HepG2 (cell line): Measurements from ENCODE around the gene MAP3K5. TPM values are rescaled to one million over a fixed set of nuclear protein-coding genes. Genes with fewer than 3 reads are reported as not detected.

Experiments
- GABPA ChIP-seq, 2 experiments: IDR thresholded peaks; 2 replicates each; pipeline ENCODE4 v1.6.1; 2011 to 2016; ENCODE audit warnings: low read depth in 2 of 2, low read length in 1 of 2, missing biosample characterization in 1 of 2, missing genetic modification characterization in 1 of 2
- TARDBP ChIP-seq: sonication (generic); formaldehyde crosslinking; IDR thresholded peaks from 2 replicates; pipeline ENCODE4 v1.8.0; 2022; ENCODE audit warnings: mild to moderate bottlenecking, missing genetic modification reagents
- TGIF2 ChIP-seq: IDR thresholded peaks from 2 replicates; pipeline ENCODE4 v1.6.1; 2016; ENCODE audit warnings: control low read depth, missing compliant biosample characterization
- ZNF225 ChIP-seq: sonication (generic); formaldehyde crosslinking; IDR thresholded peaks from 2 replicates; pipeline ENCODE4 v1.4.0; 2020; ENCODE audit warnings: mild to moderate bottlenecking, missing genetic modification reagents
- ZNF672 ChIP-seq: sonication (generic); formaldehyde crosslinking; IDR thresholded peaks from 2 replicates; pipeline ENCODE4 v1.8.1; 2022; ENCODE audit warnings: missing genetic modification reagents
- ZNF772 ChIP-seq: sonication (generic); formaldehyde crosslinking; IDR thresholded peaks from 2 replicates; pipeline ENCODE4 v1.5.0; 2020; ENCODE audit warnings: mild to moderate bottlenecking, missing genetic modification reagents
- polyA plus RNA-seq, 8 experiments: library from polyadenylated mRNA; depleted of rRNA in 3 of 8; stranded (reverse) in 7 of 8; unstranded in 1 of 8; fragments of >200 nt; fragmentation: Illumina TruSeq in 4 of 8; extraction: Trizol in 4 of 8; gene quantifications; 2 replicates each; pipeline versions ENCODE4 v1.2.1 to v1.2.3, GENCODE V29; 2011 to 2016; ENCODE audit warnings: low read depth in 4 of 8, missing spikeins in 1 of 8, mixed read lengths in 1 of 8; ENCODE audit not compliant: insufficient read depth in 1 of 8
- total RNA-seq, 5 experiments: library from RNA; depleted of rRNA; stranded (reverse); fragments of >200 nt; fragmentation: Illumina TruSeq; extraction: Trizol; gene quantifications; 2 replicates each; pipeline ENCODE4 v1.2.3, GENCODE V29; 2016; ENCODE audit warnings: low read depth in 1 of 5
- TF ChIP-seq, protein P1 (sequence below): sonication (generic); formaldehyde crosslinking; IDR thresholded peaks from 2 replicates; pipeline ENCODE4 v1.4.0; 2020; ENCODE audit warnings: missing genetic modification reagents
- TF ChIP-seq, protein P2 (sequence below): sonication (generic); formaldehyde crosslinking; IDR thresholded peaks from 2 replicates; pipeline ENCODE4 v1.8.1; 2022; ENCODE audit warnings: low read depth, mild to moderate bottlenecking, missing genetic modification reagents
- TF ChIP-seq, protein P3 (sequence below): sonication (generic); formaldehyde crosslinking; IDR thresholded peaks from 2 replicates; pipeline ENCODE4 v1.4.0; 2020; ENCODE audit warnings: missing genetic modification reagents

MAP3K5 gene
- total and polyA plus RNA-seq, 2 of the 13 experiments (the other 11 are each of a cell fraction or from before 2014, with no cell fraction given) = not detected

DNA sequence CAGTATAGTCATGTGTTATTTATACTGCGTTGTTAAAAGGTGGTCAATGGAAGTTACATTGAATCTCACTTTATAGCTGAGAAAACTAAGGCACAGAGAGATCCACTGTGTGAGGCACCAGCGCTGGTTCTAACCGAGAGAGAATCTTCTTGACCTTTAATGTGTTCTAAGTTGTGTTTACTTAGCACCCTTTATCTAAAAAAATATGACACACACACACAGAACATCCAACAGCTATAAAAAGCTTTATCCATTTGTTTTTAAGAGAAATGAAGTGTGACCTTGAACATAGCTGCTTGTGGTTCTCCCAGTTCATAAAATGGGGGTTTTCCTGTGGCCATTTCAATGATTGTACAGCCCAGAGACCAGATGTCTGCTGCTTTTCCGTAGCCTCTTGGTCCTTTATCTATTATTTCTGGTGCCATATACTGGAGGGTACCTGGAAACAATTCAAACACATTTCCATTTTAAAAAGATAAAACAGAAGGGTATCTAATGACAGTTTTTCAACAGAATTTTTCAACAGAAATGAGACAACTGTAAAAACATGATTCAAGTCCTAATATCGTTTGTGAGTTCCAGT, 187.3 kb downstream of the MAP3K5 start (continued):
- TF ChIP-seq, protein P1, sequence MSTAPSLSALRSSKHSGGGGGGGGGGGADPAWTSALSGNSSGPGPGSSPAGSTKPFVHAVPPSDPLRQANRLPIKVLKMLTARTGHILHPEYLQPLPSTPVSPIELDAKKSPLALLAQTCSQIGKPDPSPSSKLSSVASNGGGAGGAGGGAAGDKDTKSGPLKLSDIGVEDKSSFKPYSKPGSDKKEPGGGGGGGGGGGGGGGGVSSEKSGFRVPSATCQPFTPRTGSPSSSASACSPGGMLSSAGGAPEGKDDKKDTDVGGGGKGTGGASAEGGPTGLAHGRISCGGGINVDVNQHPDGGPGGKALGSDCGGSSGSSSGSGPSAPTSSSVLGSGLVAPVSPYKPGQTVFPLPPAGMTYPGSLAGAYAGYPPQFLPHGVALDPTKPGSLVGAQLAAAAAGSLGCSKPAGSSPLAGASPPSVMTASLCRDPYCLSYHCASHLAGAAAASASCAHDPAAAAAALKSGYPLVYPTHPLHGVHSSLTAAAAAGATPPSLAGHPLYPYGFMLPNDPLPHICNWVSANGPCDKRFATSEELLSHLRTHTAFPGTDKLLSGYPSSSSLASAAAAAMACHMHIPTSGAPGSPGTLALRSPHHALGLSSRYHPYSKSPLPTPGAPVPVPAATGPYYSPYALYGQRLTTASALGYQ (CRISPR knock-in tag) = no peak
- TF ChIP-seq TGIF2 = no peak
- TF ChIP-seq ZNF225 (CRISPR knock-in tag) = no peak
- TF ChIP-seq, protein P2, sequence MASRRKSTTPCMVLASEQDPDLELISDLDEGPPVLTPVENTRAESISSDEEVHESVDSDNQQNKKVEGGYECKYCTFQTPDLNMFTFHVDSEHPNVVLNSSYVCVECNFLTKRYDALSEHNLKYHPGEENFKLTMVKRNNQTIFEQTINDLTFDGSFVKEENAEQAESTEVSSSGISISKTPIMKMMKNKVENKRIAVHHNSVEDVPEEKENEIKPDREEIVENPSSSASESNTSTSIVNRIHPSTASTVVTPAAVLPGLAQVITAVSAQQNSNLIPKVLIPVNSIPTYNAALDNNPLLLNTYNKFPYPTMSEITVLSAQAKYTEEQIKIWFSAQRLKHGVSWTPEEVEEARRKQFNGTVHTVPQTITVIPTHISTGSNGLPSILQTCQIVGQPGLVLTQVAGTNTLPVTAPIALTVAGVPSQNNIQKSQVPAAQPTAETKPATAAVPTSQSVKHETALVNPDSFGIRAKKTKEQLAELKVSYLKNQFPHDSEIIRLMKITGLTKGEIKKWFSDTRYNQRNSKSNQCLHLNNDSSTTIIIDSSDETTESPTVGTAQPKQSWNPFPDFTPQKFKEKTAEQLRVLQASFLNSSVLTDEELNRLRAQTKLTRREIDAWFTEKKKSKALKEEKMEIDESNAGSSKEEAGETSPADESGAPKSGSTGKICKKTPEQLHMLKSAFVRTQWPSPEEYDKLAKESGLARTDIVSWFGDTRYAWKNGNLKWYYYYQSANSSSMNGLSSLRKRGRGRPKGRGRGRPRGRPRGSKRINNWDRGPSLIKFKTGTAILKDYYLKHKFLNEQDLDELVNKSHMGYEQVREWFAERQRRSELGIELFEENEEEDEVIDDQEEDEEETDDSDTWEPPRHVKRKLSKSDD = no peak
- no peak for TF ChIP-seq ZNF672
- no peak for TF ChIP-seq GABPA (IDR thresholded peaks at IDR 0.05; ENCODE audit: low read depth, low read length)
- TF ChIP-seq GABPA (CRISPR knock-in tag; IDR thresholded peaks at IDR 0.05; ENCODE audit: low read depth) = no peak
- TF ChIP-seq, protein P3, sequence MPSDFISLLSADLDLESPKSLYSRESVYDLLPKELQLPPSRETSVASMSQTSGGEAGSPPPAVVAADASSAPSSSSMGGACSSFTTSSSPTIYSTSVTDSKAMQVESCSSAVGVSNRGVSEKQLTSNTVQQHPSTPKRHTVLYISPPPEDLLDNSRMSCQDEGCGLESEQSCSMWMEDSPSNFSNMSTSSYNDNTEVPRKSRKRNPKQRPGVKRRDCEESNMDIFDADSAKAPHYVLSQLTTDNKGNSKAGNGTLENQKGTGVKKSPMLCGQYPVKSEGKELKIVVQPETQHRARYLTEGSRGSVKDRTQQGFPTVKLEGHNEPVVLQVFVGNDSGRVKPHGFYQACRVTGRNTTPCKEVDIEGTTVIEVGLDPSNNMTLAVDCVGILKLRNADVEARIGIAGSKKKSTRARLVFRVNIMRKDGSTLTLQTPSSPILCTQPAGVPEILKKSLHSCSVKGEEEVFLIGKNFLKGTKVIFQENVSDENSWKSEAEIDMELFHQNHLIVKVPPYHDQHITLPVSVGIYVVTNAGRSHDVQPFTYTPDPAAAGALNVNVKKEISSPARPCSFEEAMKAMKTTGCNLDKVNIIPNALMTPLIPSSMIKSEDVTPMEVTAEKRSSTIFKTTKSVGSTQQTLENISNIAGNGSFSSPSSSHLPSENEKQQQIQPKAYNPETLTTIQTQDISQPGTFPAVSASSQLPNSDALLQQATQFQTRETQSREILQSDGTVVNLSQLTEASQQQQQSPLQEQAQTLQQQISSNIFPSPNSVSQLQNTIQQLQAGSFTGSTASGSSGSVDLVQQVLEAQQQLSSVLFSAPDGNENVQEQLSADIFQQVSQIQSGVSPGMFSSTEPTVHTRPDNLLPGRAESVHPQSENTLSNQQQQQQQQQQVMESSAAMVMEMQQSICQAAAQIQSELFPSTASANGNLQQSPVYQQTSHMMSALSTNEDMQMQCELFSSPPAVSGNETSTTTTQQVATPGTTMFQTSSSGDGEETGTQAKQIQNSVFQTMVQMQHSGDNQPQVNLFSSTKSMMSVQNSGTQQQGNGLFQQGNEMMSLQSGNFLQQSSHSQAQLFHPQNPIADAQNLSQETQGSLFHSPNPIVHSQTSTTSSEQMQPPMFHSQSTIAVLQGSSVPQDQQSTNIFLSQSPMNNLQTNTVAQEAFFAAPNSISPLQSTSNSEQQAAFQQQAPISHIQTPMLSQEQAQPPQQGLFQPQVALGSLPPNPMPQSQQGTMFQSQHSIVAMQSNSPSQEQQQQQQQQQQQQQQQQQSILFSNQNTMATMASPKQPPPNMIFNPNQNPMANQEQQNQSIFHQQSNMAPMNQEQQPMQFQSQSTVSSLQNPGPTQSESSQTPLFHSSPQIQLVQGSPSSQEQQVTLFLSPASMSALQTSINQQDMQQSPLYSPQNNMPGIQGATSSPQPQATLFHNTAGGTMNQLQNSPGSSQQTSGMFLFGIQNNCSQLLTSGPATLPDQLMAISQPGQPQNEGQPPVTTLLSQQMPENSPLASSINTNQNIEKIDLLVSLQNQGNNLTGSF = no peak
- no peak for TF ChIP-seq TARDBP
- TF ChIP-seq ZNF772 (CRISPR knock-in tag) = no peak
